ENCODE measurements around the gene CFDP1.
A peak's percentile ranks its signal among the peaks of the same experiment; 100 is the strongest.

The CFDP1 gene

DNA sequence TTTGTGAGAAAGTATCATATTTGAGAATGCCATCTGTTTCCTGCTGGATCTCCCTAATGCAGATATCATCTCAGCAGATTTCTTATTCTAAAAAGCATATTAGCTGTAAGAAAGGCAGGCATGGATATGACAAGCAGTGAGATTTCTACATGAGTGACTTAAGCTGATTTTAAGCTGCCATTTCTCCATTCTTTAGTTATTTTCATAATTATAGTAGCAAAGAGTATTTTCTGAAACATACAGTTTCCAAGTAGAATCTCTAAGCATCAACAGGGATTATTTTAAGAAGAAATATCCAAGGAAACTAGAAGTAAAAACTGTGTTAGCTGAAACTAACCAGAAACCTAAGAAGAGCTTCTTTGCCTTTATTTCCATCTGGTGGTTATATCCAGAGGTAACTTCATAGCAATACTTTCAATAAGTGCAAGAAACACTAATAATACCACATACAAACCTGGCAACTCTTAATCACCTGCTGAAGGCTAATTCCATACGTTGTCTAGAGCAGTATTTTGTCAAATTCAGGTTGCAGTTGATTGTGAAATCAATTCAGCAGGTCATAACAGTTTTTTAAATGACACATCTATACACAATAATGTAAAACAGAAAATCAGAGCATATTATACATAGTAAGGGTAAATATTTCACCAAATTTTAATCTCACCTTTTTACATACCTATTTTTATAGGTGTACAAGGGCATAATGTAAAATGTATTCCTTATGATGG lies 42.2 kb downstream of the CFDP1 start:
- DNase-seq (ENCODE audit: low read depth): no peak
- TF ChIP-seq, protein P1, sequence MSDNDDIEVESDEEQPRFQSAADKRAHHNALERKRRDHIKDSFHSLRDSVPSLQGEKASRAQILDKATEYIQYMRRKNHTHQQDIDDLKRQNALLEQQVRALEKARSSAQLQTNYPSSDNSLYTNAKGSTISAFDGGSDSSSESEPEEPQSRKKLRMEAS (IDR thresholded peaks at IDR 0.05; ENCODE audit: low read depth, low read length): no peak
- TF ChIP-seq MYC (IDR thresholded peaks at IDR 0.05; ENCODE audit: low read depth, low read length): no peak
- TF ChIP-seq, protein P2, sequence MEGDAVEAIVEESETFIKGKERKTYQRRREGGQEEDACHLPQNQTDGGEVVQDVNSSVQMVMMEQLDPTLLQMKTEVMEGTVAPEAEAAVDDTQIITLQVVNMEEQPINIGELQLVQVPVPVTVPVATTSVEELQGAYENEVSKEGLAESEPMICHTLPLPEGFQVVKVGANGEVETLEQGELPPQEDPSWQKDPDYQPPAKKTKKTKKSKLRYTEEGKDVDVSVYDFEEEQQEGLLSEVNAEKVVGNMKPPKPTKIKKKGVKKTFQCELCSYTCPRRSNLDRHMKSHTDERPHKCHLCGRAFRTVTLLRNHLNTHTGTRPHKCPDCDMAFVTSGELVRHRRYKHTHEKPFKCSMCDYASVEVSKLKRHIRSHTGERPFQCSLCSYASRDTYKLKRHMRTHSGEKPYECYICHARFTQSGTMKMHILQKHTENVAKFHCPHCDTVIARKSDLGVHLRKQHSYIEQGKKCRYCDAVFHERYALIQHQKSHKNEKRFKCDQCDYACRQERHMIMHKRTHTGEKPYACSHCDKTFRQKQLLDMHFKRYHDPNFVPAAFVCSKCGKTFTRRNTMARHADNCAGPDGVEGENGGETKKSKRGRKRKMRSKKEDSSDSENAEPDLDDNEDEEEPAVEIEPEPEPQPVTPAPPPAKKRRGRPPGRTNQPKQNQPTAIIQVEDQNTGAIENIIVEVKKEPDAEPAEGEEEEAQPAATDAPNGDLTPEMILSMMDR (IDR thresholded peaks at IDR 0.05; ENCODE audit: low read depth, low read length): no peak
- TF ChIP-seq POLR2A (IDR thresholded peaks at IDR 0.05; ENCODE audit: extremely low read depth, insufficient read length): no peak
- H3K4me3 ChIP-seq (ENCODE audit: low read depth, low read length): no peak overlapping the region

DNA sequence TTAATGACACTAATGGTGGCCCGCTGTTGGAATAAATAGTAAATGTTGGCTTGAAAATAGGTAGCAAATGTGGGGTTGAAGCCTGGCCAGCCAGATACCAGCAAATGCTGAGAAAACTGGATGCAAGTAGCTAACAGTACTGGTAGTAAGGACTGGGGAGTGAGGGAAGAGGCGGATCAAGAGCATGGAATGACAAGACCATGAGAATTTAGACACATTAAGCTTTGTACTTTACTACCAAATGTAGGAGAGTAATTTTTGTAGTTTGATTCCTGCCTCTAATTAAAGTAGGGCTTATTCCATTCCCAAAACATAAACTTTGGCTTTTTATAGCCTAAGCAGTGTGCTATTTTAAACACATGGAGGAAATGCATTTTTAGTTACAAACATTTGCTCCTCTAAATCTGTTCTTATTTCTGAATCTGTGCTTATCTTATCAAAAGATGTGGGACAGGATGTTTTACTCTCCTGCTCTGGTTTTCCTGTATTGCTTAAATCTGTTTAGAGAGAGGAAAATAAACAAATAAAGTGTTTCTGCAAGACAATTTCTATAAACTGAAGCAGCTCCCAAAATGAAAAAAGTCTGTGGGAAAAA lies 44.1 kb downstream of the CFDP1 start:
- TF ChIP-seq, protein P2 (IDR thresholded peaks at IDR 0.05; ENCODE audit: low read depth, low read length): no peak
- no peak for TF ChIP-seq POLR2A (IDR thresholded peaks at IDR 0.05; ENCODE audit: extremely low read depth, insufficient read length)
- TF ChIP-seq, protein P1 (IDR thresholded peaks at IDR 0.05; ENCODE audit: low read depth, low read length): no peak
- TF ChIP-seq MYC (IDR thresholded peaks at IDR 0.05; ENCODE audit: low read depth, low read length): no peak
- no peak overlapping the region for H3K4me3 ChIP-seq (ENCODE audit: low read depth, low read length)
- DNase-seq (ENCODE audit: low read depth): no peak

DNA sequence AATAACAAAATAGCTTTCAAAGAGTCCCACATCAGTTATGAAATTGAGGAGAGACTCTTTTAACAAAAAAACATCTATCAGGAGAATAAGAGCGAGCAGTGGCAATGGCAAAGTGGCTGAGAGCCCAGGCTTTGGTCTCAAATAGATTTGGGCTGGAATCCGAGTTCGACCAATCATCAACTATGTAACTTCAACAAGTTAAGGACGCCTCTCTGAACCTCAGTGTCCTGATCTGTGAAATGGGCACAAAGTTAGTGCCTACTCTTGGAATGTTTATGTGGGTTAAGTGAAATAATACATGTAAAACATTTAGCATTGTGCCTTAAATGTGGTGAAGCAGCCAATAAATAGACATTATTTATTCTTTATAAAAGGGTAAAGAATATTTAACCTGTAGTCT lies 45.4 kb downstream of the CFDP1 start:
- TF ChIP-seq MYC (IDR thresholded peaks at IDR 0.05; ENCODE audit: low read depth, low read length) (no peak), POLR2A (IDR thresholded peaks at IDR 0.05; ENCODE audit: extremely low read depth, insufficient read length) (no peak)
- TF ChIP-seq, protein P2 (IDR thresholded peaks at IDR 0.05; ENCODE audit: low read depth, low read length): no peak
- TF ChIP-seq, protein P1 (IDR thresholded peaks at IDR 0.05; ENCODE audit: low read depth, low read length): no peak
- no peak for DNase-seq (ENCODE audit: low read depth)
- H3K4me3 ChIP-seq (ENCODE audit: low read depth, low read length): no peak overlapping the region

DNA sequence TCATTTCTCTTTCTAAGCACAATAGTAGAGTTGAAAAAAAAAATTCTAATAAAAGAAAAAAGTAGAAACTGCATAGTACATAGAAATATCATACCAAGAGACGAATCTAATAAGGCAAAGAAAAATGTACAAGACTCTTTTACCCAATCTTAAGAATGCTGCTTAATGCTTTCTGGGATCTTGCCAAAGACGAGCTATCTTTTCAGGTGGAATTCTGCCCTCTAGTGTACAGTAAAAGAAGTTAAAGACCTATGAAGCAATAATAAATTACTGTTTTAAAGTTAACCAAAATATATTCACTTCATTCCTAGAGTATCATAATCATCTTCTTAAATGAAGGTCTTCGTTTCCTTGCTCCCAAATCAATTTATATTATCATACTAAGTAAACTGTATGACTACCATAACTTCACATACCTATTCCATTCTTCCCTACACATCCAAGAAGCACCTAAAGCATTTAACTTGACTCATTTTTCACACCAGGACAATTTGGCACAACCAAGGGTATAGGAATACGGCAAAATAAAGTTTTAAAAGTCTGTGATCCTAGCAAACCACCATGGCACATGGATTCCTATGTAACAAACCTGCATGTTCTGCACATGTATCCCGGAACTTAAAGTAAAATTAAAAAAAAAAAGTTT lies 47.7 kb downstream of the CFDP1 start:
- no peak overlapping the region for H3K4me3 ChIP-seq (ENCODE audit: low read depth, low read length)
- DNase-seq (ENCODE audit: low read depth): peak; percentile 83
- TF ChIP-seq MYC (IDR thresholded peaks at IDR 0.05; ENCODE audit: low read depth, low read length) (peak; percentile 18; the same call in 1 of the 2 replicates), POLR2A (IDR thresholded peaks at IDR 0.05; ENCODE audit: extremely low read depth, insufficient read length) (no peak)
- TF ChIP-seq, protein P2 (IDR thresholded peaks at IDR 0.05; ENCODE audit: low read depth, low read length): peak; percentile 39
- TF ChIP-seq, protein P1 (IDR thresholded peaks at IDR 0.05; ENCODE audit: low read depth, low read length): no peak

DNA sequence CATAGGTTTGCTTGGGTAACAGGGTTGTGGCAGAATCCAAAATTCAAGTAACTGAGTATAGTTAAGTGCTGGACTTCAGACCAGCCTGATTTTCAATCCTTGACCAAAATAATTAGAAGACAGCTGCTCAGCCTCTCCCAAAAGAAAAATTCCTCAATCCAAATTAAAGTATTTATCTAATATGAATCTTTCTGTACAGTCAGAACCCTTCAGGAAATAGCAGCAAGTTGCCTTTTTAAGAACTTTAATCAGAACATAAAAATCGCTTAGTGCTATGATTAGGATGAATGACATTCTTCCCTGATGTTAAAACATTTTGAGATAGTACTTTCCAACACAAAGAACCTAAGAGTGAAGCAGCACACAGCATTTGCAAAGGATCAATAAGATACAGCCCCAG lies 50.2 kb downstream of the CFDP1 start:
- no peak overlapping the region for H3K4me3 ChIP-seq (ENCODE audit: low read depth, low read length)
- TF ChIP-seq POLR2A (IDR thresholded peaks at IDR 0.05; ENCODE audit: extremely low read depth, insufficient read length) (no peak), MYC (IDR thresholded peaks at IDR 0.05; ENCODE audit: low read depth, low read length) (no peak)
- TF ChIP-seq, protein P2 (IDR thresholded peaks at IDR 0.05; ENCODE audit: low read depth, low read length): no peak
- TF ChIP-seq, protein P1 (IDR thresholded peaks at IDR 0.05; ENCODE audit: low read depth, low read length): no peak
- no peak for DNase-seq (ENCODE audit: low read depth)
